ENCODE measurements around the gene C19orf38. TPM values are rescaled to one million over a fixed set of nuclear protein-coding genes. Genes with fewer than 3 reads are reported as not detected.

Gene C19orf38
- total RNA-seq, 2 experiments from 2014 or later, result 1.2 to 1.3 TPM

DNA sequence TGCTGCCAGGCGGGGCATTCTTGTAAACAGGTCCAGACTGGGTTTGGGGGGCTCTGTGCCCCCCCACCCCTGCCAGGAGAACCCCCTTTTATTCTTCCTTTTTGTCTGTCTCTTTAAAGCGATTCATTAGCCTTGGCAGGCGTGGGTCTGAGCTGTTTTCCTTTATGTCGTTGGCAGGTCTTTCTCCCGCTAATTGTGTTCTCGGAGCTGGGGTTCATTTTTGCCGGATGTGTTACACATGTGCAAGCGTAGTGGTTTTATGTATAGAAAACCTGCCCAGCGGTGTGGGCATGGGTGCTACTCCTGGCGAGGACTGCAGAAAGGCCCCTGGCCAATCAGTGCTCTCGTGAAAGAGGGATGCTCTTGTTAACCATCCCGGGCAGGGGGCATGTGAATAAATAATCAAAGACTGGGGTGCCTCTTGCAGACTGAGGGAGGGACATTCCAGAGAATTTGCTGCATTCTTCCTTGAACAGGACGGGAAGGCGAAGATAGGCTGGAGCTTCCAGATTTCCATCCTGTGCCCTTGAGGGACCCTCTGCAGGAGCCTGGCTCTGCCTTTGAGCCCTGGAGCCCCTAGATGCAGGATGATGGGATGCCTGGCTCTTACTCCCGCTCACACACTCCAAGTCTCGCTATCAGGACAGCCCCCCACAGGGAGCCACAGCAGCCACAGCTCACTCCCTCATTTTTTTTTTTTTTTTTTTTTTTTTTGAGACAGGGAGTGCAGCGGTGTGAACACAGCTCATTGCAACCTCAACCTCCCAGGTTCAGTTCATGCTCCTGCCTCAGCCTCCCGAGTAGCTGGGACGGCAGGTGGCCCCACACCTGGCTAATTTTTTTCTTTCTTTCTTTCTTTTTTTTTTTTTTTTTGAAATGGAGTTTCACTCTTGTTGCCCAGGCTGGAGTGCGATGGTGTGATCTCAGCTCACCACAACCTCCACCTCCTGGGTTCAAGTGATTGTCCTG, 37.3 kb downstream of the C19orf38 start:
- intact Hi-C loops (cut with micrococcal nuclease), result no loop called here
- no peak for TF ChIP-seq CTCF (IDR thresholded peaks at IDR 0.05)
- no peaks in the 10 kb centered on the region for H3K9me3 Mint-ChIP-seq
- ATAC-seq (no peak), DNase-seq (no peak)
- CTCF ChIA-PET, result interaction anchor here (0.7 to 1.3 kb wide), 2 partner anchors 21 to 169 kb away, joined by 3 read pairs; no protein-coding TSS in a partner anchor
- no peak overlapping the region for H3K4me3 Mint-ChIP-seq
- no peak overlapping the region for H3K27ac Mint-ChIP-seq
- peaks cover 5% of the 10 kb centered on the region for H3K36me3 Mint-ChIP-seq (ENCODE audit: low read depth)
- H3K4me1 Mint-ChIP-seq (ENCODE audit: low read depth), result peaks cover 12% of the 10 kb centered on the region
- no peaks in the 10 kb centered on the region for H3K27me3 Mint-ChIP-seq
- POLR2A ChIA-PET, result interaction anchor here (0.6 kb wide), 1 partner anchor 209 kb away, joined by 5 read pairs; no protein-coding TSS in a partner anchor

- peaks cover 2% of the 10 kb centered on the region for H3K36me3 Mint-ChIP-seq (ENCODE audit: low read depth)
- no peak for ATAC-seq
- H3K4me1 Mint-ChIP-seq (ENCODE audit: low read depth), result peaks cover 12% of the 10 kb centered on the region
- no peak for DNase-seq
- ChIA-PET CTCF (interaction anchor here (1.1 to 2.3 kb wide), 4 partner anchors 14 to 148 kb away, joined by 3 to 5 read pairs (median 3); no protein-coding TSS in a partner anchor), POLR2A (interaction anchor here (0.6 to 2.0 kb wide), 4 partner anchors 9 to 217 kb away, joined by 3 to 9 read pairs (median 4); no protein-coding TSS in a partner anchor)
- no peaks in the 10 kb centered on the region for H3K27me3 Mint-ChIP-seq
- no peak for TF ChIP-seq CTCF (IDR thresholded peaks at IDR 0.05)
- H3K27ac Mint-ChIP-seq, result no peak overlapping the region
- H3K9me3 Mint-ChIP-seq, result no peaks in the 10 kb centered on the region
- no peak overlapping the region for H3K4me3 Mint-ChIP-seq
- intact Hi-C loops (cut with micrococcal nuclease), result no loop called here
Observed at GRCh38 chr19:10887616-10888367, 39.6 kb downstream of the C19orf38 start.

DNA sequence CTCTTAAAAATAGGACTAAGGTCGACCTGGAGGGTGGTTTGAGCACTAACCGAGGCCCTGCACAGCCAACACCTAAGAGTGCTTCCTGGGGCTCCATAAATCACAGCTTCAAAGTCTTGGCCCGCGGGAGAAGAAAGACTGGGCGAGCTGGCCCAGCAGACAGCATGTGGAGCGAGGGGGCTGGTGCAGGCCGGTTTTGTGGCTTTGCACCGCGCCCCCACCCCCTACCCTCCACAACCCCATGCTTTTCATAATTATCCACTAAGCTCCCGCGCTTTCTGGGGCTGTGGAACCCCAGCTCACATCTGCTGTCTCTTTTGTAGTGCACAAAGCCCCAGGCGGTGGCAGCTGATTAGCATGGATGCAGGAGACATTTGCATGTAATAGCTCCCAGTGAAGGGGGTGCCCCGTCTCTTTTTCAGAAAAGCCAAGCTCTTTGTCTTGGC, 40.2 kb downstream of the C19orf38 start:
- Mint-ChIP-seq H3K27ac (no peak overlapping the region), H3K4me1 (ENCODE audit: low read depth) (peaks cover 12% of the 10 kb centered on the region), H3K36me3 (ENCODE audit: low read depth) (no peaks in the 10 kb centered on the region), H3K4me3 (no peak overlapping the region), H3K9me3 (no peaks in the 10 kb centered on the region), H3K27me3 (no peaks in the 10 kb centered on the region)
- intact Hi-C loops (cut with micrococcal nuclease), result no loop called here
- no peak for ATAC-seq
- DNase-seq, result no peak
- CTCF ChIA-PET, result interaction anchor here (1.1 to 2.3 kb wide), 3 partner anchors 24 to 147 kb away, joined by 3 to 5 read pairs (median 3); no protein-coding TSS in a partner anchor
- POLR2A ChIA-PET, result interaction anchor here (0.6 to 2.0 kb wide), 3 partner anchors 10 to 38 kb away, joined by 3 to 9 read pairs (median 4); no protein-coding TSS in a partner anchor
- TF ChIP-seq CTCF (IDR thresholded peaks at IDR 0.05), result no peak

DNA sequence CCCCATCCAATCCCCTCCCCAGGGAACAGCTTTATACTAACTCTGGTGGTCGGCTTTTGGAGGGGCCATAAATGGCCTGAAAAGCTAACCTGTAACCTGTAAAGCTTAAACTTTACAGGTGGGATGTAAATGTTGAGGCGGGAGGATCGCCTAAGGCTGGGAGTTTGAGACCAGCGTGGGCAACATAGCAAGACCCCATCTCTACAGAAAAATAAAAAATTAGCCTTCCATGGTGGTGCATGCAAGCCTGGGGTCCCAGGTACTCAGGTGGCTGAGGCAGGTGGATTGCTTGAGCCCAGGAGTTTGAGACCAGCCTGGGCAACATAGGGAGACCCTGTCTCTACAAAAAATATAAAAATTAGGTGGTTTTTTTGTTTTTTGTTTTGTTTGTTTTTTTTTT, 41.7 kb downstream of the C19orf38 start:
- Mint-ChIP-seq H3K27ac (no peak overlapping the region), H3K4me3 (no peak overlapping the region), H3K4me1 (ENCODE audit: low read depth) (peaks cover 12% of the 10 kb centered on the region), H3K27me3 (no peaks in the 10 kb centered on the region), H3K9me3 (no peaks in the 10 kb centered on the region), H3K36me3 (ENCODE audit: low read depth) (no peaks in the 10 kb centered on the region)
- no peak for DNase-seq
- ChIA-PET CTCF (interaction anchor here (0.7 to 2.3 kb wide), 3 partner anchors 18 to 52 kb away, joined by 3 to 5 read pairs (median 4); no protein-coding TSS in a partner anchor), POLR2A (no interaction called here)
- TF ChIP-seq CTCF (IDR thresholded peaks at IDR 0.05), result no peak
- intact Hi-C loops (cut with micrococcal nuclease), result no loop called here
- no peak for ATAC-seq
